NCI-H2171 treated with DMSO at 0.1 percent for 48 hours (cell line): ENCODE data around the gene SNRNP27.
"Not testable (repeated sequence)": the region's sequence is repeated elsewhere in the genome, so short reads cannot be mapped to it uniquely, and the experiment has no call there.

ENCODE experiments used
- DNase-seq: peaks from one replicate; lab custom pipeline; 2025; lab: John Stamatoyannopoulos, UW

The SNRNP27 gene

GRCh38 chr2:69946351-69947324 is 52.9 kb downstream of the SNRNP27 start:
- no peak for DNase-seq

GRCh38 chr2:69947325-69947931 is 53.7 kb downstream of the SNRNP27 start:
- DNase-seq, result no peak

DNA sequence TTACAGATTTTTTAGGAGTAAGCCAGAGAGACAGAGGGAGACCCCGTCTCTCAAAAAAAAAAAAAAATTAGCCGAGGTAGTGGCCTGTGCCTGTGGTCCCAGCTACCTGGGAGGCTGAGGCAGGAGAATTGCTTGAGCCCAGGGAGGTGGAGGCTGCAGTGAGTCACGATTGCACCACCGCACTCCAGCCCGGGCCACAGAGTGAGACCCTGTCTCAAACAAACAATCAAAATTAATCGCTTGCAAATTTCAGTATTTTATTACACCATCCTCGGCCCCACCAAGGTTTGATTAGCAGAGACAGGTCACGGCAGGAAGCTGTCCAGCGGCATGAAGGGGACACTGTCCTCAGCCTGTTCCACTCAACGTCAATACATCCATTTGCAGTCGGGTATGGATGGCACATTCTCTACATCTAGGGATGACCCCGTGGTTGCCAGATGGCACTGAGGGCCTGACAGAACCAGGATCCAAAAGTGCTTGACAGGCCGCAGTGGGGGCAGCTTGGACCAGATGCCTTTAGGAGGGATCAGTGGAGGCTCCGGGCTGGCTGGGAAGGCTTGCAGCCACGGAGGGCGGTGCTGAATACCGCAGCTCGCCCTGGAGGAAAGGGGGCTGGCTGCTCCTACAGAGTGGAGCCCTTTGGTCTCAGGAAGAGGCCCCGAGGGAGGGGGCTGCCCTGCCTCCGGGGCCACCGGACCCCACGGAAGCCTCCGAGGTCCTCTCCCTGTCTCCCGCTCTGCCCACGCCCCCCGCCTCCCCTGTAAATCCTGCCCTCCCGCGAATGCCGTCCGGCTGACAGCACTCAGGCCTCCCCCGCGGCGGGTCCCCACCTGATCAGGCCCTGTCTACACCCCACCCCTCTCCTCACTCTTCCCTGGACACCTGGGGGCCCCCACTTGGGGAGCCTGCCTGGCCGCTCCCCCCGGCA is 54.5 kb downstream of the SNRNP27 start:
- no peak for DNase-seq

DNA sequence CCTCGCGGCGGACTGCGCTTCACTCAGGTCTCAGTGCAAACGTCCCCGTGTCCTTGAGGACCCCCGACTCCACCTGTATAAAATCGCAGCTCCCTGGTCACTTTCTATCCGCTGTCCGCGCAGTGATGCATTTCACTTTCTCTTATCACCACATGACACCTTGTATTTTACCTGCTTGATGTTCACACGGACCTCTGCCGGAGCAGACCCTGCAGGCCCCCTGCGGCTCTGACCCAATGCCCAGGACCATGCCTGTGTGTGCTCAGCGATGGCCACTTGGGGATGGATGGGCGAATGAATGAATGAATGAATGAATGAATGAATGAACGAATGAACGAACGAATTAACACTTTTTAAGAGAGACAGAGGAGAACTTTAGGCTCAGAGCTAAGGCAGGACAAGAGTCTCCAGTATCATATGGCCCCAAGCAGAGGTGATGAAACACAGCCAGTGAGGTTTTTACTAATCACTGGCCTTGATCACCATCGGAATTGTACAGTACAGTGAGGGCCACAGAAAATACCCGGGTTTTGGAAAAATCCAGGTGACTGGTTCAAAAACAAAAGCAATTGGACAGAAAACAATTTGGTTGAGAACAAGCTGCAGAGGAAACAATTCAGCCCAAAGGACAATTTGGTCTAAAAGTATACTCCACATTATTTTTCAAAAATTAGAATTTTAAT is 55.3 kb downstream of the SNRNP27 start:
- DNase-seq, result no peak

DNA sequence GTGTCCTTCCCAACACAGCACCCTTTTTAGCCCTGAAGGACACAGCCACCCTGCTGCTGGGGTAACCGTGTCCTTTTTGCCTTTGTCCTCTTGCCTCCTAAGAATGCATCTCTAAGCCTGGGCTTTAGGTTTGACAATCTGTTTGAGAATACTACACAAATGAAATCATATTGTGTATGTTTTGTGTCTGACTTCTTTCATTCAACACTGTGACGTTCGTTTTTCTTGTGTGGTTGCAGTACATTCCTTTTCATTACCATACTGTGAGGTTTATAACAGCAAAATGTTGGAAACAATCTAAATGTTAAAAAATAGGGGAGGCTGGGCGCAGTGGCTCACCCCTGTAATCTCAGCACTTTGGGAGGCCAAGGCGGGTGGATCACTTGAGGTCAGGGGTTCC is 56.5 kb downstream of the SNRNP27 start:
- DNase-seq, result no peak

GRCh38 chr2:69950671-69951070 is 56.9 kb downstream of the SNRNP27 start:
- not testable (repeated sequence) for DNase-seq

DNA sequence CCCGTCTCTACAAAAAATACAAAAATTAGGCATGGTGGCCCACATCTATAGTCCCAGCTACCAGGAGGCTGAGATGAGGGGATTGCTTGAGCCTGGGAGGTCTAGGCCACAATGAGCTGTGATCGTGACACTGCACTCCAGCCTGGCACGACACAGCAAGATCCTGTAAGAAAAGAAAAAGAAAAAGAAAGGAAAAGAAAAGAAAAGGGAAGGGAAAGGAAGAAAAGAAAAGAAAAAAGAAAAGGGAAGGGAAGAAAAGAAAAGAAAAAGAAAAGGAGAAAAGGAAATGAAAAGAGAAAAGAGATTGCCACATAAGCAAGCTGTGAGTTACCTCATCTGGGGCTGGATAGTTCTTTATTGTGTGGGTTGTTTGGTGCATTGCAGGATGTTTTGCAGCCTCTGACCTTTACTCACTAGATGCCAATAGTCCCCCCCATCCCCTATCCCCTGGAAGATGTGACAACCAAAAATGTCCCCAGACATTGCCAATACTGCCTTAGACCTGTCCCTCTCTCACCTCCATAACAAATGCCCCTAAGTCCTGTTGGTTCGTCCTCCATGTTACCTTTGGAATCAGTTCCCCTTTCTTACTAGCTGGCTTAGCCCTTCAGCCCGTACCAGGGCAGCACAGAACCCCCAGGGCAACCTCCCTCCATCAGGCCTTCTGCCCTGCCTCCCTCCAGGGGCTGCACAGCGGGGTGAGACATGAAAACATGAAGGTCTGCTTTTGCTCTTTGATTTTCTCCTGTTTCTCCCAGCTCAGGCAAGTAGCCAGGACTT is 58.8 kb downstream of the SNRNP27 start:
- DNase-seq, result no peak

DNA sequence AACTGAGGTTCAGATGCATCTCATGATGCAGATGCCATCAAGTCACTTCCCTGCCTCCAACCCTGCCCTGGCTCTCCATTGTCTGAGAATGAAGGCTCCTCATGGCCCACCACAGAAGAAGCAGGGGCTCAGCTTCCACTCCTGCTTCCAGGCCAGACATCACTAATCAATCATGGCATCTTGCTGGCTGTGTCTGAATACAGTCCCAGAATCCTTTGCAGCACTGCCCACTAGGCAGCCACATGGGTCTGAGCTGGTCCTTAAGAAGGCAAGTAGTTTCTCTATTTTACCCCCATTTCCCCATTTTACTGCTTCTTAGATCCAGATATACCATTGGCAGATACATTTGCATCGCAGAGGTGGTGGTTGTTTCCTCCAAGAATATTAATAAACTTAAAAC is 60.3 kb downstream of the SNRNP27 start:
- no peak for DNase-seq
